ENCODE data around the gene FREM3.

FREM3 gene

GRCh38 chr4:143667461-143667860 lies 33.0 kb downstream of the FREM3 start:
- peak; percentile 31 for DNase-seq (ENCODE audit: low spot score)

- no peak for DNase-seq (ENCODE audit: low spot score)
Measured at GRCh38 chr4:143658336-143658735, 42.1 kb downstream of the FREM3 start.

- DNase-seq (ENCODE audit: low spot score): no peak
Measured at GRCh38 chr4:143654571-143654970, 45.9 kb downstream of the FREM3 start.

DNA sequence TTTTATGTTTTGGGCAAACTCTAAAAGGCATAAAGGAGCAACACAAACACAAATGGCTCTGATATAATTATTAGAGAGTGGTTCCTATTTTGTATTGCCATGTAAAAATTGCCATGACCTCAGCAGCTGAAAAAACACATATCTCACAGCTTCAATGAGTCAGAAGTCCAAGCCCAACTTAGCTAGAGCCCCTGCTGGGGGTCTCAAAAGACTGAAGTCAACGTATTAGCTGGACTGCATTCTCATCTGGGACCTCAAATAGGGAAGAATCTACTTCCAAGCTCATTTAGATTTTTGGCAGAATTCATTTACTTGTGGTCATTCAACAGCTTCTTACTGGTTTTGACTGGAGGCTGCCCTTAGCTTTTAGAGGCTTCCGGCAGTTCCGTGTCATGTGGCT lies 47.4 kb downstream of the FREM3 start:
- no peak for DNase-seq (ENCODE audit: low spot score)

DNA sequence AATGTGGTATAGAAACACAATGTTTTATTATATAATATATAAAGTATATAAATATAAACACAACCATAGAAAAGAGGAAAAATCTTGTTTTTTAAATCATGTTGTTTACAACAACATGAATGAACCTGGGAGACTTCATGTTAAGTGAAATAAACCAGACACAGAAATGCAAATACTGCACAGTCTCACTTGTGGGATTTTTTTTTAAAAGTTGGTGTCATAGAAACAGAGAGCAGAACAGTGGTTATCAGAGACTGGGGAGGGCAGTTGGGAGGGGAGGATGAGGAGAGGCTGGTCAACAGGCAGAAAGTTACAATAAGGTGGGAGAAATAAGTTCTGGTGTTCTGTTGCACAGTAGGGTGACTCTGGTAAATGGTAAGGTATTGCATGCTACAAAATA lies 57.1 kb downstream of the FREM3 start:
- no peak for DNase-seq (ENCODE audit: low spot score)

DNA sequence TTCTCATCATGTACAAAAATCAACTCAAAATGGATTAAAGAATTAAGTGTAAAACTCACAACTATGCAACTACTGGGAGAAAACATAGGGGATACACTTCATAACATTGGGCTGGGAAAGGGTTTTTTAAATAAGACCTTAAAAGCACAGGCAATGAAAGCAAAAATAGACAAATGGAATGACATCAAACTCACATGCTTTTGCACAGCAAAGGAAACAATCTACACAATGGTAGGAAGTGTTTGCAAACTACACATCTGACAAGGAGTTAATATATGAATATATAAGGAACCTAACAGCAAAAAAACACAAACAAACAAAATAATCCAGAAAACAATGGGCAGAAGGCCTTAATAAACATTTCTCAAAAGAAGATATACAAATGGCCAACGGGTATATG lies 57.9 kb downstream of the FREM3 start:
- no peak for DNase-seq (ENCODE audit: low spot score)

- DNase-seq (ENCODE audit: low spot score): no peak
Measured at GRCh38 chr4:143641361-143641760, 59.1 kb downstream of the FREM3 start.

- DNase-seq (ENCODE audit: low spot score): no peak
Measured at GRCh38 chr4:143634763-143635162, 65.7 kb downstream of the FREM3 start.

DNA sequence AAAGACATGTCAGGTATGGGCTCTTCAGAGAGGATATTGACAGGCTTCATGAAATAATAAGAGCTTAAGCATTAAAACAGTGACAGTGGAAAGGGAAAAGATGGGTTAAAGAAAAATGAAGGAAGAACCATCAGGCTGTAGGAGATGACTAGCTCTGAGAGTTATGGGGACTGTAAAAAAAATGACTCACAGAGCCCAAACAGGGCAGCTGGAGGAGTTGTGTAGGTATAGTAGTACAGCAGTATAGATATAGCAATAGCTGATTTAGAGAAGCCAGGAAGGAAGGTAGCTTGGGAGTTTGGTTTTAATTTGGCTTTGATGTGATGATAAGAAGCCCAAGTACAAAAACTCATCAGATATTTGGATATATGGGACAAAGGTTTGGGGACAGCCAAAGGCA lies 66.6 kb downstream of the FREM3 start:
- no peak for DNase-seq (ENCODE audit: low spot score)

DNA sequence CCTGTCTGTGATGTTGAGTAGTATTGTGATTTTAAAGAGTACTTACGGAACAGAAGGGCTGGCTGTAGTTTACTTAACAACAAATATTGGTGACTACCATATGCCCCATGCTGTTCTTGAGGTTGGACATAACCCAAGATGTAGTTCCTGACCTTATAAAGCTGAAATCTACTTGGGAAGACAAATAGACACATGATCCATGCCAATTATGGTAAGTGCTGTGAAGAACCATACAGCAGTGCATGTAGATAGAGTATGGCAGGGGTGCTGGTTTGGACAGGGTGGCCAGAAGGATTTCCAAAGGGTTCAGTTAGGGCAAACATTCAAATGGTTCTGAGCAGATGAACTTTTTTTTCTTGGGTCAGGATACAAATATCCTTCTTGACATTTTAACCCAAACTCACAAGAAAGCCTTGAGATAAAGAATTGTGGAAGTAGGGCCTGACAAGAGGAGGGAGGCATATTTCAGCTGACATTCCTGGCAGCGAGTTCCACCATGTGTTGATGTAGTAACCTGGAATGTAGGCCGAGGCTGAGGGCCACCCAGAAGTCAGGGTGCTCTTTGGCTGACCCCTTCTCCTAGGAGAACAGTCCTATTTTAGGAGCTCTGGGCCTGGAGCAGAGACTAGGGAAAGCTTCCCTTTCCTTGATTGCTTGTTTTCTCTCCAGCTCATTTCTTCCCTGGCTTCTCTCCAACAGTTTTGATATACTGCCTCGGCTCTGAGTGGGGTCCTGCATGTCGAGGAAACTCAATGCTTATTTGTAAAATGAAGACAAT lies 74.2 kb downstream of the FREM3 start:
- no peak for DNase-seq (ENCODE audit: low spot score)

DNA sequence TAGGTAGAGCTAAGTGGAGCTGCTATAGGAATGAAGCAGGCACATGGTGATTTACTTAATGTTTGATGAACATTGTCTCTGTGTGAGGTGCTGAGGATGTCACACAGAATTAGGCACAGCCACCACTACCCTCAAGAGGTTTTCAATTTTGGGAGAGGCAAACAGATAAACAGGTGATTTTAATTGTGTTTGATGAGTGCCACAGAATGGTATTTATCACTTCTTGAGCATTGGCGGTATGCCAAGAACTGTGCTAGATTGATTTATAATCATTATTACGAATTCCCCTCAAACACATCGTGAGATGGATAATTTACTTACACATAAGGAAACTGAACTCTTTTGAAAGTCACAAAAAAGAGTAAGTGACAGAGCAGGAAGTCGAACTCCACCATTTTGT lies 74.8 kb downstream of the FREM3 start:
- DNase-seq (ENCODE audit: low spot score): no peak

GRCh38 chr4:143623896-143624295 lies 76.6 kb downstream of the FREM3 start:
- DNase-seq (ENCODE audit: low spot score): no peak

GRCh38 chr4:143618811-143619210 lies 81.7 kb downstream of the FREM3 start:
- DNase-seq (ENCODE audit: low spot score): no peak

GRCh38 chr4:143617994-143618679 lies 82.3 kb downstream of the FREM3 start:
- DNase-seq (ENCODE audit: low spot score): no peak

GRCh38 chr4:143616771-143617170 lies 83.7 kb downstream of the FREM3 start:
- DNase-seq (ENCODE audit: low spot score): no peak

GRCh38 chr4:143609492-143609891 lies 91.0 kb downstream of the FREM3 start:
- no peak for DNase-seq (ENCODE audit: low spot score)

DNA sequence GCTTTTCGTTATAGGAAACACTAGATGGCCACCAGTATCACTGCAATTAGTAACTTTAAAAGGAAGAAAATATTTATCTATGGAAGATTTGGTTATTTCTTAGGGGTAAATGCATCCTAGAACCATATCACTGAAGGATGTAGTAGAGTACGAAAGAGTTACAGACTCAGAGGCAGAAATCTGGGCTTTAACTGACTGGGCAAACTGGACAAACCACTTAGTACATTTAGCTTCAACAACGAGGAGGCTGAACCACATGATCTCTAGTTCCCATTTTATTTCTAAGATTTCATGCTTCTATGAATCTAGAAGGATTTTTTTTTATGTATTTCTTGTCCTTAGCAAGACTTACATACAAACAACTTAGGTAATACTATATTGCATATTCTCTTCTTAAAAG lies 94.0 kb downstream of the FREM3 start:
- no peak for DNase-seq (ENCODE audit: low spot score)

- no peak for DNase-seq (ENCODE audit: low spot score)
Measured at GRCh38 chr4:143599827-143600226, 100.6 kb downstream of the FREM3 start.

DNA sequence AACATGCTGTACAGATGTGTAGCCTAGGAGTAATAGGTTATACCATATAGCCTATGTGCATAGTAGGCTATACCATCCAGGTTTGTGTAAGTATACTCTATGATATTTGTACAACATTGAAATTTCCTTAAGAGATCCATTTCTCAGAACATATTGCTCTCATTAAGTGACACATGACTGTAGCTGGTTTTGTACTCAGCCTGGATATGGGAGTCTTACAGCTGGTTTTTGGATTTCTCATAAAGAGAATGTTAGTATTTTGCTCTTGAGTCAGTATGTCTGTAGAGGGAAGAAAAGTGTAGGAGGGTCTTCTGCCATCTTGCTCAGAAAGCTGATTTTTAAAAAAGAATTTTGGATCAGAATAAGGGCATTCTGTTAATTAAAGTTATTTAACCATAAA lies 101.7 kb downstream of the FREM3 start:
- DNase-seq (ENCODE audit: low spot score): no peak

DNA sequence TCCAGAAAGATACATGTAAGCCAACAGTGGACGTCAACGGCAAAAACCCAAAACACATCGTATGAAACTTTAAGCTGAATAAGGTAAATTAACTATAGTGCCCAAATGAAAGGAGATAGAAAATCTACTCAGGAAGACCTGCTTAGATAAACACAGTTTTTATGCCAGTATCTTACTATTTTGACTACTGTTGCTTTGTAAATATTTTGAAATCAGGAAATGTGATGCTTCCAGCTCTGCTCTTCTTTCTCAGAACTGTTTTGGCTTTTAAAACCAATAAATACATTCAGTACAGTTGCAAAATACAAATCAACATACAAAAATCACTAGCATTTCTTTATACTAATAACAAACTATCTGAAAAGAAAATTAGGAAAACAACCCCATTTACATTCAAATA lies 103.2 kb downstream of the FREM3 start:
- no peak for DNase-seq (ENCODE audit: low spot score)

DNA sequence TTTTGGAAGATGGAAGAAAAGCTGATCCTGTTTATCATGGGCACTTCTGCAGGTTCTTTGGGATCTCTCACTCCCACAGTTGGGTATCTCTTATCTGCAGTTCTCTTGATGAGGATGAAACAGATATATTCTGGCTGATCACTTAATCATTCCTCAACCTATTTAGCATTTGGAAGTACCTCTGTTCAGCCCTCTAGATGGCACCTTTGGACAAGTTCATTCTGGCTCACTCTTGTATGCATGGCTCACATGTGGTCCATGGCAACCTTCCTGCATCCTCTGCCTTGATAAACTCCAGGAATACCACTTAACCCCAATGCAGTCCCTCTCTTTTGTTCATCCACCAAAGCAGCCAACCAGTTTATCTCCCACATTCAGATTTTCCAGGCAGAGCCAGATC lies 112.8 kb downstream of the FREM3 start:
- no peak for DNase-seq (ENCODE audit: low spot score)

- DNase-seq (ENCODE audit: low spot score): no peak
Measured at GRCh38 chr4:143586080-143586479, 114.4 kb downstream of the FREM3 start.

DNA sequence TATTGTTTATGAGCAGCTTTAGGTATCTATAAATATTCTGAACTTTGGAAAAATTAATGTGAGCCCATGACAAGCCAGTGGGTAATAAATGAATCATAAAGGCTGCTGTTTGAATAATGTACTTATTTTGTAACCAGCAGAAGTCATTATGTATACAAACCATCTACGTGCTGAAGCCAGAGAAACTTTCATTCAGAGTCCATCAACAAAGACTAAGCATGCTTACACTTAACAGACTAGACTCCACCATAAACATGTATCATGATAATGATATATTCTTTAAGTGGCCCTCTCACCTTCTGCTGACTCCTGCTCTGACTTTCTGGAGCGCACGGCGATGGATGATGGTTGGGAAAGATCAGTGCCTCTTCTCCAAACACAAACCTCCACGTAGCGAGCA lies 114.9 kb downstream of the FREM3 start:
- DNase-seq (ENCODE audit: low spot score): no peak

Data from pons (tissue), 1 donor.